HEK293 (cell line): Measurements from ENCODE around the gene SSPN.

Experiments used
- ZBTB48 ChIP-seq: fragments of 450-650 bp; formaldehyde crosslinking; IDR thresholded peaks from 2 replicates; pipeline ENCODE4 v1.5.1; 2016; ENCODE audit warnings: missing biosample characterization, missing genetic modification characterization
- ZNF366 ChIP-seq: fragments of 450-650 bp; formaldehyde crosslinking; conservative IDR thresholded peaks from 2 replicates; pipeline ENCODE4 v1.5.1; 2016; ENCODE audit warnings: missing biosample characterization, missing genetic modification characterization
- ZNF513 ChIP-seq: fragments of 450-650 bp; IDR thresholded peaks from 2 replicates; pipeline ENCODE4 v1.5.1; 2018; ENCODE audit warnings: missing biosample characterization, missing genetic modification characterization
- ZNF558 ChIP-seq: fragments of 450-650 bp; formaldehyde crosslinking; IDR thresholded peaks from 2 replicates; pipeline ENCODE4 v1.5.1; 2016; ENCODE audit warnings: missing biosample characterization, missing genetic modification characterization
- ZNF561 ChIP-seq: fragments of 450-650 bp; IDR thresholded peaks from 2 replicates; pipeline ENCODE4 v1.5.1; 2018; ENCODE audit warnings: missing biosample characterization, missing genetic modification characterization, borderline replicate concordance
- TF ChIP-seq, protein P1 (sequence below): fragments of 450-650 bp; formaldehyde crosslinking; IDR thresholded peaks from 2 replicates; pipeline ENCODE4 v1.5.1; 2017; ENCODE audit warnings: missing biosample characterization, missing genetic modification characterization
- TF ChIP-seq, protein P2 (sequence below): fragments of 450-650 bp; formaldehyde crosslinking; IDR thresholded peaks from 2 replicates; pipeline ENCODE4 v1.5.1; 2016; ENCODE audit warnings: missing biosample characterization, missing genetic modification characterization

- TF ChIP-seq, protein P1, sequence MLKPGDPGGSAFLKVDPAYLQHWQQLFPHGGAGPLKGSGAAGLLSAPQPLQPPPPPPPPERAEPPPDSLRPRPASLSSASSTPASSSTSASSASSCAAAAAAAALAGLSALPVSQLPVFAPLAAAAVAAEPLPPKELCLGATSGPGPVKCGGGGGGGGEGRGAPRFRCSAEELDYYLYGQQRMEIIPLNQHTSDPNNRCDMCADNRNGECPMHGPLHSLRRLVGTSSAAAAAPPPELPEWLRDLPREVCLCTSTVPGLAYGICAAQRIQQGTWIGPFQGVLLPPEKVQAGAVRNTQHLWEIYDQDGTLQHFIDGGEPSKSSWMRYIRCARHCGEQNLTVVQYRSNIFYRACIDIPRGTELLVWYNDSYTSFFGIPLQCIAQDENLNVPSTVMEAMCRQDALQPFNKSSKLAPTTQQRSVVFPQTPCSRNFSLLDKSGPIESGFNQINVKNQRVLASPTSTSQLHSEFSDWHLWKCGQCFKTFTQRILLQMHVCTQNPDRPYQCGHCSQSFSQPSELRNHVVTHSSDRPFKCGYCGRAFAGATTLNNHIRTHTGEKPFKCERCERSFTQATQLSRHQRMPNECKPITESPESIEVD (tag by site-specific recombination), result no peak; the same call in 1 of the 2 replicates
- TF ChIP-seq, protein P2, sequence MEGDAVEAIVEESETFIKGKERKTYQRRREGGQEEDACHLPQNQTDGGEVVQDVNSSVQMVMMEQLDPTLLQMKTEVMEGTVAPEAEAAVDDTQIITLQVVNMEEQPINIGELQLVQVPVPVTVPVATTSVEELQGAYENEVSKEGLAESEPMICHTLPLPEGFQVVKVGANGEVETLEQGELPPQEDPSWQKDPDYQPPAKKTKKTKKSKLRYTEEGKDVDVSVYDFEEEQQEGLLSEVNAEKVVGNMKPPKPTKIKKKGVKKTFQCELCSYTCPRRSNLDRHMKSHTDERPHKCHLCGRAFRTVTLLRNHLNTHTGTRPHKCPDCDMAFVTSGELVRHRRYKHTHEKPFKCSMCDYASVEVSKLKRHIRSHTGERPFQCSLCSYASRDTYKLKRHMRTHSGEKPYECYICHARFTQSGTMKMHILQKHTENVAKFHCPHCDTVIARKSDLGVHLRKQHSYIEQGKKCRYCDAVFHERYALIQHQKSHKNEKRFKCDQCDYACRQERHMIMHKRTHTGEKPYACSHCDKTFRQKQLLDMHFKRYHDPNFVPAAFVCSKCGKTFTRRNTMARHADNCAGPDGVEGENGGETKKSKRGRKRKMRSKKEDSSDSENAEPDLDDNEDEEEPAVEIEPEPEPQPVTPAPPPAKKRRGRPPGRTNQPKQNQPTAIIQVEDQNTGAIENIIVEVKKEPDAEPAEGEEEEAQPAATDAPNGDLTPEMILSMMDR, result peak; percentile 31; the same call in 1 of the 2 replicates
- TF ChIP-seq ZNF561 (peak; percentile 98), ZNF513 (tag by site-specific recombination) (no peak), ZBTB48 (tag by site-specific recombination) (peak; percentile 82), ZNF366 (tag by site-specific recombination) (no peak; the same call in 1 of the 2 replicates), ZNF558 (no peak)
Observed at GRCh38 chr12:26226629-26227360, 31.4 kb downstream of the SSPN start.
